T-helper 22 cell (primary cell): ENCODE data around the gene POU3F1.

Source experiments
- DNase-seq: peaks from one replicate; pipeline ENCODE4 v3.0.0-alpha.2; 2020; ENCODE audit warnings: low read depth

POU3F1 gene

GRCh38 chr1:38073534-38074301 lies 27.1 kb upstream of the POU3F1 start:
- DNase-seq = no peak

GRCh38 chr1:38072858-38073257 lies 26.3 kb upstream of the POU3F1 start:
- DNase-seq = no peak

- DNase-seq = no peak
Measured at GRCh38 chr1:38071312-38072256, 25.0 kb upstream of the POU3F1 start.

- no peak for DNase-seq
Measured at GRCh38 chr1:38068980-38069340, 22.4 kb upstream of the POU3F1 start.

- DNase-seq = no peak
Measured at GRCh38 chr1:38068220-38068979, 21.8 kb upstream of the POU3F1 start.

- DNase-seq = no peak
Measured at GRCh38 chr1:38064197-38064903, 17.8 kb upstream of the POU3F1 start.

- DNase-seq = no peak
Measured at GRCh38 chr1:38063616-38064015, 17.0 kb upstream of the POU3F1 start.

- DNase-seq = no peak
Measured at GRCh38 chr1:38062361-38063288, 16.0 kb upstream of the POU3F1 start.

GRCh38 chr1:38061883-38062328 lies 15.3 kb upstream of the POU3F1 start:
- DNase-seq = no peak

- no peak for DNase-seq
Measured at GRCh38 chr1:38061290-38061689, 14.7 kb upstream of the POU3F1 start.

- DNase-seq = no peak
Measured at GRCh38 chr1:38060498-38060897, 13.9 kb upstream of the POU3F1 start.

- no peak for DNase-seq
Measured at GRCh38 chr1:38059635-38060250, 13.2 kb upstream of the POU3F1 start.

GRCh38 chr1:38055965-38056364 lies 9.4 kb upstream of the POU3F1 start:
- DNase-seq = no peak

- DNase-seq = no peak
Measured at GRCh38 chr1:38055398-38055797, 8.8 kb upstream of the POU3F1 start.

GRCh38 chr1:38053416-38054091 lies 7.0 kb upstream of the POU3F1 start:
- no peak for DNase-seq

- no peak for DNase-seq
Measured at GRCh38 chr1:38052750-38053415, 6.3 kb upstream of the POU3F1 start.

GRCh38 chr1:38051079-38051543 lies 4.5 kb upstream of the POU3F1 start:
- DNase-seq = no peak

- DNase-seq = no peak
Measured at GRCh38 chr1:38050397-38051078, 3.9 kb upstream of the POU3F1 start.
